ENCODE data around the gene PIK3R6.
A peak's percentile ranks its signal among the peaks of the same experiment; 100 is the strongest.

Gene PIK3R6

GRCh38 chr17:8793649-8794048 is 73.8 kb downstream of the PIK3R6 start:
- no peak for DNase-seq (ENCODE audit: low read depth in 3 of 3)

- no peak for DNase-seq (ENCODE audit: low read depth in 3 of 3)
Measured at GRCh38 chr17:8792646-8793045, 74.8 kb downstream of the PIK3R6 start.

GRCh38 chr17:8791910-8792270 is 75.6 kb downstream of the PIK3R6 start:
- DNase-seq (ENCODE audit: low read depth in 3 of 3) = no peak

GRCh38 chr17:8791248-8791909 is 76.1 kb downstream of the PIK3R6 start:
- DNase-seq (ENCODE audit: low read depth in 3 of 3) = no peak

GRCh38 chr17:8789743-8790142 is 77.7 kb downstream of the PIK3R6 start:
- DNase-seq (ENCODE audit: low read depth in 3 of 3) = no peak

GRCh38 chr17:8788998-8789397 is 78.5 kb downstream of the PIK3R6 start:
- DNase-seq (ENCODE audit: low read depth in 3 of 3) = no peak

- peak; percentile 35 to 67 (median 36) for DNase-seq (ENCODE audit: low read depth in 3 of 3)
Measured at GRCh38 chr17:8785547-8786413, 81.7 kb downstream of the PIK3R6 start.

GRCh38 chr17:8782176-8782575 is 85.3 kb downstream of the PIK3R6 start:
- no peak for DNase-seq (ENCODE audit: low read depth in 3 of 3)

GRCh38 chr17:8781776-8782175 is 85.7 kb downstream of the PIK3R6 start:
- DNase-seq (ENCODE audit: low read depth in 3 of 3) = no peak

GRCh38 chr17:8776881-8777280 is 90.6 kb downstream of the PIK3R6 start:
- no peak for DNase-seq (ENCODE audit: low read depth in 3 of 3)

GRCh38 chr17:8776248-8776647 is 91.2 kb downstream of the PIK3R6 start:
- DNase-seq (ENCODE audit: low read depth in 3 of 3) = no peak

- no peak for DNase-seq (ENCODE audit: low read depth in 3 of 3)
Measured at GRCh38 chr17:8766731-8767130, 100.7 kb downstream of the PIK3R6 start.

GRCh38 chr17:8762012-8762411 is 105.5 kb downstream of the PIK3R6 start:
- DNase-seq (ENCODE audit: low read depth in 3 of 3) = no peak

GRCh38 chr17:8758137-8758596 is 109.3 kb downstream of the PIK3R6 start, which contains the start of gene SPDYE4:
Gene SPDYE4 (minus strand): TSS chr17:8758546. CDS start chr17:8758382, 164 bp downstream.
- no peak for DNase-seq (ENCODE audit: low read depth in 3 of 3)

- no peak for DNase-seq (ENCODE audit: low read depth in 3 of 3)
Measured at GRCh38 chr17:8757189-8757588, 110.3 kb downstream of the PIK3R6 start.

GRCh38 chr17:8755590-8756255 is 111.8 kb downstream of the PIK3R6 start:
- no peak for DNase-seq (ENCODE audit: low read depth in 3 of 3)

GRCh38 chr17:8754890-8755289 is 112.6 kb downstream of the PIK3R6 start:
- no peak for DNase-seq (ENCODE audit: low read depth in 3 of 3)

GRCh38 chr17:8753976-8754440 is 113.5 kb downstream of the PIK3R6 start:
- DNase-seq (ENCODE audit: low read depth in 3 of 3) = no peak

GRCh38 chr17:8753136-8753975 is 114.1 kb downstream of the PIK3R6 start:
- no peak for DNase-seq (ENCODE audit: low read depth in 3 of 3)

Measured in stimulated activated CD4-positive, alpha-beta T cell treated with anti-CD3 and anti-CD28 coated beads, TNF-alpha, amount 100 ng/mL, for 24 hours (primary cell).